OCI-LY1 (cell line): ENCODE data around the gene RAB3IL1.

Experiments
- H2AFZ ChIP-seq: fragments of 200-600 bp; sonication (generic), shearing (Covaris generic); 2 replicates; pipeline ENCODE4 v1.6.0; 2014; ENCODE audit warnings: antibody characterized with exemption, mild to moderate bottlenecking, low read length
- H3F3A ChIP-seq: fragments of 200-600 bp; sonication (generic), shearing (Covaris generic); 2 replicates; pipeline ENCODE4 v1.6.0; 2014; ENCODE audit warnings: mild to moderate bottlenecking, antibody characterized with exemption, low read length, moderate library complexity; ENCODE audit not compliant: insufficient read depth
- H3K27ac ChIP-seq: fragments of 200-600 bp; sonication (generic); 2 replicates; pipeline ENCODE4 v1.5.1; 2014; ENCODE audit warnings: low read length, mixed run types, mild to moderate bottlenecking, low read depth; ENCODE audit not compliant: poor library complexity, severe bottlenecking
- H3K27me3 ChIP-seq: fragments of 200-600 bp; sonication (generic); 2 replicates; pipeline ENCODE4 v1.6.0; 2014; ENCODE audit warnings: antibody characterized with exemption, mild to moderate bottlenecking, low read length, moderate library complexity; ENCODE audit not compliant: insufficient read depth
- H3K36me3 ChIP-seq: fragments of 200-600 bp; sonication (generic); 2 replicates; pipeline ENCODE4 v1.6.1; 2014; ENCODE audit warnings: mild to moderate bottlenecking, antibody characterized with exemption, low read length, moderate library complexity, mixed read lengths; ENCODE audit not compliant: insufficient read depth
- H3K4me1 ChIP-seq: fragments of 200-600 bp; sonication (generic); 2 replicates; pipeline ENCODE4 v1.5.1; 2014; ENCODE audit warnings: mild to moderate bottlenecking, low read length, moderate library complexity; ENCODE audit not compliant: insufficient read depth, severe bottlenecking
- H3K4me2 ChIP-seq: fragments of 200-600 bp; sonication (generic), shearing (Covaris generic); 2 replicates; pipeline ENCODE4 v1.6.1; 2014; ENCODE audit warnings: low read length
- H3K4me3 ChIP-seq: fragments of 200-600 bp; sonication (generic); 2 replicates; pipeline ENCODE4 v1.5.1; 2014; ENCODE audit warnings: low read length, low read depth, mild to moderate bottlenecking, mixed read lengths; ENCODE audit not compliant: poor library complexity, severe bottlenecking
- H3K79me2 ChIP-seq: fragments of 200-600 bp; shearing (Covaris generic); 2 replicates; pipeline ENCODE4 v1.6.1; 2016; ENCODE audit warnings: mixed run types, low read length, mixed read lengths; ENCODE audit not compliant: insufficient read depth
- H3K9ac ChIP-seq: fragments of 200-600 bp; sonication (generic), shearing (Covaris generic); 2 replicates; pipeline ENCODE4 v1.6.1; 2014; ENCODE audit warnings: mild to moderate bottlenecking, low read length, mixed read lengths
- H3K9me2 ChIP-seq: fragments of 200-600 bp; sonication (generic), shearing (Covaris generic); 2 replicates; pipeline ENCODE4 v1.6.1; 2014; ENCODE audit warnings: low read depth, mild to moderate bottlenecking, low read length, mixed read lengths
- H3K9me3 ChIP-seq: fragments of 200-600 bp; shearing (Covaris generic); 2 replicates; pipeline ENCODE4 v1.6.1; 2014; ENCODE audit warnings: low read length, mixed read lengths
- H4K20me1 ChIP-seq: fragments of 200-600 bp; sonication (generic), shearing (Covaris generic); 2 replicates; pipeline ENCODE4 v1.6.0; 2016; ENCODE audit warnings: mild to moderate bottlenecking, low read length; ENCODE audit not compliant: insufficient read depth
- EZH2 ChIP-seq: fragments of 200-600 bp; sonication (generic), shearing (Covaris generic); IDR thresholded peaks from 2 replicates; pipeline ENCODE4 v1.8.0; 2017; ENCODE audit warnings: borderline replicate concordance, mixed run types, mild to moderate bottlenecking, antibody characterized with exemption, low read length, moderate library complexity, mixed read lengths
- TF ChIP-seq, protein P1 (sequence below): fragments of 200-600 bp; sonication (generic), shearing (Covaris generic); IDR thresholded peaks from 2 replicates; pipeline ENCODE4 v1.5.1; 2017; ENCODE audit warnings: mild to moderate bottlenecking, antibody characterized with exemption, low read length, moderate library complexity, mixed read lengths

RAB3IL1 gene

DNA sequence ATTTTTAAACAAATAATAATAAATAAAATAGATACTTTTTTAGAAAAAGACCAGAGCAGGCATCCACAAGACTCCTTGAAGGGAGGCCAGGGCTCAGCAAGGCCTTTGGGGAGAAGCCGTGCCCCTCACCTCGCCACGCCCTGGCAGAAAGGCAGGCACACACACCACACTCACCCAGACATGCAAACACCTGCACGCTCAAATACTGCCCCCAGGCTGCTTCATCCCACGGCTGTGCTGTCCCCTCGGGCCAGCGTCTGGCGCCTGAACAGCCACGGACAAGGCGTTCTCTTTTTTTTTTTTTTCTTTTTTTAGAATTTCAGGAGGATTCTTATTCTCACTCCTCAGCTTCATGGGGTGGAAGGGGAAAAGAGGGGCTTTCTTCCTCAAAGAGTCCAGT is 27.5 kb downstream of the RAB3IL1 start:
- Histone ChIP-seq H3K79me2 (no peaks in the 10 kb centered on the region), H3K9me2 (no peaks in the 10 kb centered on the region), H3K27ac (no peak overlapping the region), H3K36me3 (no peaks in the 10 kb centered on the region), H3K9ac (no peak overlapping the region), H3K4me2 (no peak overlapping the region), H3K27me3 (no peaks in the 10 kb centered on the region; the same call in 1 of the 2 replicates), H3K4me3 (no peak overlapping the region), H2AFZ (no peak overlapping the region), H3K4me1 (peaks cover 19% of the 10 kb centered on the region), H4K20me1 (no peaks in the 10 kb centered on the region), H3F3A (no peaks in the 10 kb centered on the region), H3K9me3 (no peaks in the 10 kb centered on the region)
- TF ChIP-seq EZH2 = no peak
- TF ChIP-seq, protein P1, sequence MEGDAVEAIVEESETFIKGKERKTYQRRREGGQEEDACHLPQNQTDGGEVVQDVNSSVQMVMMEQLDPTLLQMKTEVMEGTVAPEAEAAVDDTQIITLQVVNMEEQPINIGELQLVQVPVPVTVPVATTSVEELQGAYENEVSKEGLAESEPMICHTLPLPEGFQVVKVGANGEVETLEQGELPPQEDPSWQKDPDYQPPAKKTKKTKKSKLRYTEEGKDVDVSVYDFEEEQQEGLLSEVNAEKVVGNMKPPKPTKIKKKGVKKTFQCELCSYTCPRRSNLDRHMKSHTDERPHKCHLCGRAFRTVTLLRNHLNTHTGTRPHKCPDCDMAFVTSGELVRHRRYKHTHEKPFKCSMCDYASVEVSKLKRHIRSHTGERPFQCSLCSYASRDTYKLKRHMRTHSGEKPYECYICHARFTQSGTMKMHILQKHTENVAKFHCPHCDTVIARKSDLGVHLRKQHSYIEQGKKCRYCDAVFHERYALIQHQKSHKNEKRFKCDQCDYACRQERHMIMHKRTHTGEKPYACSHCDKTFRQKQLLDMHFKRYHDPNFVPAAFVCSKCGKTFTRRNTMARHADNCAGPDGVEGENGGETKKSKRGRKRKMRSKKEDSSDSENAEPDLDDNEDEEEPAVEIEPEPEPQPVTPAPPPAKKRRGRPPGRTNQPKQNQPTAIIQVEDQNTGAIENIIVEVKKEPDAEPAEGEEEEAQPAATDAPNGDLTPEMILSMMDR = no peak

DNA sequence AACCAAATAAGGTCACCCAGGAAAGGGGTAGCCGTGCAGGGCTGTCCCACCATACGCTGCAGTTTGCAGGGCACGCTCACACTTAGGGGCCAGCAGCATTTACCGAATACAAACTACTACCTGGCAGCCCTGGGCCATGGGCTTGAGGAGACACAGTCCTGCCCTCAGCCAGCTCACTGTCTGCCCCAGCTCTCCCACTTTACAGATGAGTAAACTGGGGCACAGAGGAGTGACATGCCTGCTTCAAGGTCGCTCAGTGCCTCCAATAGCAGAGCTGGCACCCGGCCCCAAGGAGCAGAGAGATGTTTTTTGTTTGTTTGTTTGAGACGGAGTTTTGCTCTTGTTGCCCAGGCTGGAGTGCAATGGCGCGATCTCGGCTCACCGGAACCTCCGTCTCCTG is 28.8 kb downstream of the RAB3IL1 start:
- Histone ChIP-seq H4K20me1 (no peaks in the 10 kb centered on the region), H3K9me3 (no peaks in the 10 kb centered on the region), H3F3A (no peaks in the 10 kb centered on the region), H3K27me3 (no peaks in the 10 kb centered on the region; the same call in 1 of the 2 replicates), H3K4me1 (peaks cover 19% of the 10 kb centered on the region), H3K4me2 (no peak overlapping the region), H3K36me3 (no peaks in the 10 kb centered on the region), H3K4me3 (no peak overlapping the region), H3K9ac (no peak overlapping the region), H3K79me2 (no peaks in the 10 kb centered on the region), H3K9me2 (no peaks in the 10 kb centered on the region), H2AFZ (no peak overlapping the region), H3K27ac (no peak overlapping the region)
- TF ChIP-seq, protein P1 = no peak
- no peak for TF ChIP-seq EZH2

DNA sequence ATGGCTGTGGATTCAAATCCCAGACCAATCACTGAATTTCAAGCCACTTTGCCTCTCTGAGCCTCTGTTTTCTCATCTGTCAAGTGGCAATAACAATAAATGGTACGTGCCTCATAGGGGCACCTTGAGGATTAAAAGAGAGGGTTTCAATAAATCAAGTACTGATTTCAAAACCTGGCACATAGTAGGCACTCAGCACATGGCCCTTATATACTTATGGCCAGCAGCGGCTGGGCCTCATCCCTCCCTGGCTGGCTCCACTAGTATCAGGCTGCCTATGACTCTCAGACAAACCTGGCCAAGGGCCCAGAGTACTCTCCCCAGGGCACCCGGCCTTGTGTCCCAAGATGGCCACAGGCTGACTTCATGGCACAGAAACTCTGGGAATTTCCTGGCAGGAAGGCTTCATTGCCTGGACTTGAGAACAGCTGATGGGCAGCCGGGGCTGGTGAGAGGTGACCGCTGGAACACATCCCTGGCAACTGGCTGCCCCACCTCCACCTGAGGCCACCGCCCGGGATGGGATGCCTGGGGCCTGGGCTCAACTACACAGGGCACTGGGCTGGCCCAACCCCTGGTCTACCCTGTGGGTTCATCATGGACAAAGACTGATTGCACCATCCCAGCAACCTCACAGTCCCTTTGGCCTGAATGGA is 29.4 kb downstream of the RAB3IL1 start:
- Histone ChIP-seq H3K9me2 (no peaks in the 10 kb centered on the region), H2AFZ (no peak overlapping the region), H4K20me1 (no peaks in the 10 kb centered on the region), H3K9me3 (no peaks in the 10 kb centered on the region), H3K4me2 (no peak overlapping the region), H3K79me2 (no peaks in the 10 kb centered on the region), H3K27me3 (no peaks in the 10 kb centered on the region; the same call in 1 of the 2 replicates), H3K4me3 (no peak overlapping the region), H3F3A (no peaks in the 10 kb centered on the region), H3K36me3 (no peaks in the 10 kb centered on the region), H3K9ac (no peak overlapping the region), H3K27ac (no peak overlapping the region), H3K4me1 (peaks cover 19% of the 10 kb centered on the region)
- TF ChIP-seq, protein P1 = no peak
